NCI-H1092 (cell line): ENCODE results near the gene GAS6.

Experiments
- DNase-seq: peaks from one replicate; lab custom pipeline; 2025; lab: John Stamatoyannopoulos, UW

The GAS6 gene

DNA sequence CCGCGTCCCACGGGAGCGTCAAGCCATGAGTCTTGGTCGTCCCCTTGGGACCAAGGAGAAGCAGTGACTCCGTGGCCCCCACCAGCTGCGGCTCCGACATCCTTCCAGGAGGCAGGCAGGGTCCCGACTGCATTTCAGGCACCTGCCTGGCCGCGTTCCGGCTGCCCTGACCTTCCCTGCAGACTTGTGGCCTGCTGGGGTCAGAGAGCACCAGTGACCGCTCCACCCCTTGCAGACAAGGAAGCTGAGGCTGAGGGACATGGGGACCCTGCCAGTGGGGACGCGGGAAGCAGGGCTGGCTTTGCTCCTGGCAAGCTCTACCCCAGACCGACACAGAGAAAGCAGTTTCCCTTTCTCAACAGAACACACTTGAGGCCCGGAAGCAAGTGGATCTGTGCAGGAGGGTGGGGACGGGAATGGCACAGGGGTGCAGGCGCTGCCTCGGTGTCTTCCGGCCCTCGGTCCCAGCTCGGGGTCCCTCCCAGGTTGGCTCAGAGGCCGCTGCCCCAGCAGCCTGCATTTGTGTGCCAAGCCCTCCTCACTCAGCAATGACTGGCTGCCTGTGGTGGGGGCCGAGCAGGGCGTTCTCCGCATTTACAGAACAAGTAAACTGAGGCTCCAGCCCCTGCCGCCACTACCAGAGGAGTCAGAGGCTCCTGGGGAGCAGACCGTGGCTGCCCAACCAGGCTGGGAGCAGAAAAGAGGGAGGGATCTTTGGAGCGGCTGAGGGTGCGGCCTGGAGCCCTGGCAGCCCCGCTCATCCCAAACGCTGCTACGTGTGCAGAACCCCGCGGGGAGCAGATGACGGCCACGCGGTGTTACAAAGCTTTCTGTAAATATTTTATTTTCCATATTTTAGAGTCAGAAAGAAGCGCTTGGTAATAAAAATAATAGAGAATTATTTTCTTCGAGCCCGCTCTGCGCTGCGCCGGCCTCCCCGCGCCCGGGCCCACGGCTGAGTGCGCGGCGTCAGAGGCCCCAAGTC is 43.9 kb downstream of the GAS6 start:
- DNase-seq, result no peak

DNA sequence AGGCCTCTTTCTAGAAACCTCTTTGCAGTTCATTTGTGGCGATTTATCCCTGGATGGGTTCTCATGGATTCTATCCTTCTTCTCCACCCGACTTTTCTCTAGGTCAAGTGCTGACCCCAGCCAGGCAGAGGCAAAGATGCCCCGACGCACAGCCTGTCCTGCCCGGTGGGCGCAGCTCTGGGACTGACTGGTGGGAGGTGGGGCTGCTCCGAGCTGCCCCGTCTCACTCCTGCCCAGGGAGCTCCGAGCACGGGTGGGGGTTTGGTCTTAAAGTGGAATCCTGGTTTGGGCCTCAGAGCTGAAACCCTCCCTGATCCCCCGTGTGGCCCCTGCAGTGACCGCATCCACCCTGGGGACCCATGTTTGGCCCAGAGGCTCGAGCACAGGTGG is 44.5 kb downstream of the GAS6 start:
- DNase-seq, result no peak

DNA sequence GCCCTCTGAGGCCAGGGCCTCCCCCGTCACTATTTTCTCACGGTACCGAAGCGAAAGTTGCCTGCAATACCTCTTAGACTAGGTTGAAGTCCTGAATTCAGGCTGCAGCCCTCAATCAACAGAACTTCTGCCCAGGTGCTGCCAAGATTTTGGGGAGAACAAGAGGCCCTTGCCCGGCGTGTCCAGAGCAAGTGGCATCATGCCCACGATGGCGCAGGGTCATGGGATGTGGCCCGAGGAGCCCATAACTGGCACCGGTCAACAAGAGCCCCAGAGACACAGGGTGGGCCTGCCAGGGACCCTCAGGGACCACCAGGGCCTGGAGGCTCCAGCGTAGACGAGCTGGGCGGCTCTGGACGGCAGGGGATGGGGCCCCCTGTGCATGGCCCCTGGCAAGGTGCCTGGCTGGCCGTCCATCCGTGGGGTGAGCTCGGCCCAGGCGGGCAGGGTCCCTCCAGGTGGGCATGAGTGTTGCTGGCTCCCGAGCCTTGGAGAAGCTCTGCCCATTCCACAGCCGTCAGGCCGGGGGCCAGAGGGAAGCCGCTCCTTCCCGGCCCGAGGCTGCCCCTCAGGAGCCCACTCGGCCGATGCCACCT is 45.1 kb downstream of the GAS6 start:
- no peak for DNase-seq

DNA sequence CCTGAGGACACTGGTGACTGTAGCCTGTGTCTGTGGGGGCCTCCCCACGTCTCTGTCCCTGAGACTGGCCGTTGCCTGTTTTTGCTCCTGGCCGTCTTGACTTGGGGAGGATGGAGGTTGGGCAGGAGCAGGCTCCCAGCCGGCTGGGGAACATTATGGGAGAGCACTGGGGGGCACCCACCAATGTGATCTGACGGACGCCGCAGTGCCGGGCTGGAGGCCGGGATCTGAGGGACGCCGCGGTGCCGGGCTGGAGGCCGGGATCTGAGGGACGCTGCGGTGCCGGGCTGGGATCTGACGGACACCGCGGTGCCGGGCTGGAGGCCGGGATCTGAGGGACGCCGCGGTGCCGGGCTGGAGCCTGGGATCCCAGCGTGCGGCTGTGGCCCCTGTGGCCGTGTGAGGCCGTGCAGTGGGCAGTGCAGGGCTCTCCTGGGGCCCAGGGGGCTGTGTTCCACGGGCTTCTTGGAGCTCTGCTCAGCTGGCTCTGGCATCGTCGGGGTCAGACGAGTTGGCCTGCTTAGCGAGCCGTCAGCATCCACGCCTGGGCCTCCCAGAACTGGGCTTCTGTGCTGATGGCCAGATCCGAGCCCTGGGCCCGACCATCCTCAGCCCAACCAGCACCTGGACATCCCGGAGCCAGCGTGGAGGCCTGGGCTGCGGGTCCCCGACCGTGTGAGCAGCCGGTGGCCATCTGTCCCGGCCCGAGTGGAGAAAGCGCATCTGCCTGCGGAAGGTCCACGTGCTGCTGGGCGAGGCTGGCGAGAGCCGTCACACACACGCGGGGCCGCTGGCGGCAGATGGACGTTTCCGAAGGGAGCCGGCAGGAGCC is 45.8 kb downstream of the GAS6 start:
- no peak for DNase-seq

DNA sequence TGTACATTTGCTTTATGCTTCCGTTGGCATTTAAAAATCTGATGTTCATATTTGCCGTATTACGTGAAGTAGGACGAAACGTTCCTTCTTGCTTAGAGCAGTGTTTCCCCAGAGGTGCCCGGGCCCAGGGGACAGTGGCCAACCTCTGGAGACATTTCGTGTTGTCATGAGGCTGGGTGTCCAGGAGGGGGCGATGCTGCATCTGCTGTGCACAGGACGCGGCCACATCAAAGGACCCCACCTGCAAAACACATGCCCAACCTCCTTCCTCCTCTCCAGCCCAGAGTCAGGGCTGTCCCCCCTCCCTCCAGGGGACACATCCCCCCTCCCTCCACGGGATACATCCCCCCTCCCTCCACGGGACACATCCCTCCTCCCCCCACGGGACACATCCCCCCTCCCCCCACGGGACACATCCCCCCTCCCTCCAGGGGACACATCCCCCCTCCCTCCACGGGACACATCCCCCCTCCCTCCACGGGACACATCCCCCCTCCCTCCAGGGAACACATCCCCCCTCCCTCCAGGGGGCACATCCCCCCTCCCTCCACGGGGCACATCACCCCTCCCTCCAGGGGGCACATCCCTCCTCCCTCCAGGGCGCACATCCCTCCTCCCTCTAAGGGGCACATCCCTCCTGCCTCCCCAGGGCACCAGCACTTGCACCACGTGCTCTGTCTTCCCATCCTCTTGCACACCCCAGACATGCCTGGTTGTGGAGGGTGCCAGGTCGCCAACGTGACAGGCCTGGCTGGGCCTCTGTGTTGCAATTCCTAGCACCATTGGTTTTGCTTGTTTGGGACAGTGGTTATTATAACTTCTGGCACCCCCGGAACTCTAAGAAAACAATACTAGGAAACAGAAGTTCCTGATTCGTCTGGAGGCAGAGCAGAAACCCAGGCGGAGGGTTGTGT is 46.7 kb downstream of the GAS6 start:
- peak; percentile 84 for DNase-seq

DNA sequence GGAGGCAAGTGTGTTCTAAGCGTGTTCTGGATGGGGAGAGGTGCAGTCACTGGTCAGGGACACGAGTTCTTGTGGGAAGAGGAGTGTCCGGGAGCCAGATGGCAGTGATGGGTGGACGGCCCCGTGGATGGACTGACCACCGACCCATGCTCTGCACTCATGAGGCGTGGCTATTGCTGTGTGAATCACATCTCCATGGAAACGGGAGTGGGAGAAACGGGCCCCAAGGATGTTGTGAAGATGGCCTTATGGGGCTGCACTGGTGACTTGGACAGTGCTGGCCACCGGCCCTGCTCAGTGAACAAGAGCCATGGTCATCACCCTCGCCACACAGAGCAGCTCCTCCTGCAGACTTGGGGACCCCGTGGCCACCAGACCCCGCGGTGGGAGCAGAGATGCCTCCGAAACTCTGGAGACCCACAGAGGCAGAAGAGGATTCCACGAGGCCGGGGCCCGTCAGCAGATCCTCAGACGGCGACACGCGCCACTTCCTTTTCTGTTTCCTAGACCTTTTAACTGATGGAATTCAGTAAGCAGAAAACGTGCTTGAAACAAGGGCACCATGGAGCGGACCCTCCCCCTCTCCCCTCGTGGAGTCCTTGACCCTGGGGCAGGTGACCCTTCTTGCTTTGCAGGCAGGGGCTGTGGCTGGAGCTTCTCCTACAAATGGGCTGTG is 47.5 kb downstream of the GAS6 start:
- DNase-seq, result no peak

DNA sequence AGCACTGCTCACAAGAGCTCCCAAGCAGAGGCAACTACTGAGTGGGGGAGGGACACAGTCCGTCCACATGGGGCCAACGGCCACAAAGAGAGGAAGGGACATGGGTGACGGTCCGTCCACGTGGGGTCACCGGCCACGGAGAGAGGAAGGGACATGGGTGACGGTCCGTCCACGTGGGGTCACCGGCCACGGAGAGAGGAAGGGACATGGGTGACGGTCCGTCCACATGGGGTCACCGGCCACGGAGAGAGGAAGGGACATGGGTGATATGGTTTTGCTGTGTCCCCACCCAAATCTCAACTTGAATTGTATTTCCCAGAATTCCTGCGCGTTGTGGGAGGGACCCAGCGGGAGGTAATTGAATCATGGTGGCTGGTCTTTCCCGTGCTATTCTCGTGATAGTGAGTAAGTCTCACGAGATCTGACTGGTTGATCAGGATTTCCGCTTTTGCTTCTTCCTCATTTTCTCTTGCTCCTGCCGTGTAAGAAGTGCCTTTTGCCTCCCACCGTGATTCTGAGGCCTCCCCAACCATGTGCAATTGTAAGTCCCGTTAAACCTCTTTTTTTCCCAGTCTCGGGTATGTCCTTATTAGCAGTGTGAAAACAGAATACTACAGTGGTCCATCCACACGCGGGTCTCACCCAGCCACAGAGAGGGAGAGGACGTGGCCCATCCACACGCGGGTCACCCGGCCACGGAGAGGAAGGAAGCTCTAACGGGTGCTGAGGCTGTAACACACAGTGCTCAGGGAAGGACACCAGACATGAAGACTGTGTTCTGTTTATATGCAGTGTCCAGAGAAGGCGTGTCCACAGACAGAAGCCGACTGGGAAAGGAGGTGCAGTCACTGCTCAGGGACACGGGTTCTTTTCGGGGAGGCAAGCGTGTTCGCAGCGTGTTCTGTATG is 48.5 kb downstream of the GAS6 start:
- DNase-seq, result no peak

DNA sequence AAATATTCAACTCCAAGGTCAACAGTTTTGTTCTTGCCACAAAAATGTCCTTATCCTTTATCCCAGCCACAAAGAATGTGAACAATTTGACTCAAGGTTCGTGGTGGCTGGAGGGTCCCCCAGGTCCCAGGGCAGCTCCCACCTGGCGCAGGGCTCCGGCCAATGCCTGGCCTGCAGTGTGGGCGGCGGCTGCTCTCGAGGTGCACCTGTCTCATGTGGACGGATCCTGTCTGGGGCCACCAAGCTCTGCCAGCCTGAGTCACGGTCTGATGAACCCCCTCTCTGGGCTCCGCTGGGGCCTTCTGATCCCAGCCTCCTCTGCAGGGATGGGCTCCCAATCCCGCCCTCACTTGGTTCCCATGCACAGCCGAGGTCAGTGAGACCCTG is 49.4 kb downstream of the GAS6 start:
- no peak for DNase-seq

DNA sequence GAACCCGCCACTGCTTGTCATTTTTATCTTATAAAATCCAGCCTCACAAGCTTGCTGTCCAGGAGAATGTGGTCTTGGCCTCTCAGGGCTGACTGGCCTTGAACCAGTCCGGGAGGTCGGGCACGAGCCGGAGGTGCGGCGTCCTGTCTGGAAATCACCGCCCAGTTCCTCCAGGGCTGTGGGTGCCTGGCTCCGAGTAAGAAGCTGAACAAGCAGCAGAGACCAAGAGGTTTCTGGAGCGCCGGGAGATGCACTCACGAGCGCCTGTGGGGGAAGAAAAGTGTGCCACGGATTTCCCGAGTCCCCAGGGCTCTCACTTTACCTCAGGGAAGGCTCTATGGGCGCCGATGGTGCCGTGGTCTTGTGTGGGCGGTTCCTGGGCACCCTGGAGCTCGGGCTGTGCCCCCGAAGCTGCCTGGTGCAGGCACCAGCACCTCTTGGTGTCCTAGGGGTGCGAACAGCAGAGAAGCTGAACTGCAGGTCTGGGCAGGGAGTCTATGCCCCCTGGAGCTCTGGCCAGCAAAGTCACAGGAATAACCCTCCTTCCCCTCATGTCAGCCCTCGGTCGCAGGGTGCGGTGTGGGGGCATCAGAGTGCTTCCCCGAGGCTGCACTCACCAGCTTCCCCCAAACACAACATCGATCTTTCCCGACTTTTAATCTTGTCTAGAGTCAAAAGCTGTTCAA is 50.0 kb downstream of the GAS6 start:
- DNase-seq, result no peak

DNA sequence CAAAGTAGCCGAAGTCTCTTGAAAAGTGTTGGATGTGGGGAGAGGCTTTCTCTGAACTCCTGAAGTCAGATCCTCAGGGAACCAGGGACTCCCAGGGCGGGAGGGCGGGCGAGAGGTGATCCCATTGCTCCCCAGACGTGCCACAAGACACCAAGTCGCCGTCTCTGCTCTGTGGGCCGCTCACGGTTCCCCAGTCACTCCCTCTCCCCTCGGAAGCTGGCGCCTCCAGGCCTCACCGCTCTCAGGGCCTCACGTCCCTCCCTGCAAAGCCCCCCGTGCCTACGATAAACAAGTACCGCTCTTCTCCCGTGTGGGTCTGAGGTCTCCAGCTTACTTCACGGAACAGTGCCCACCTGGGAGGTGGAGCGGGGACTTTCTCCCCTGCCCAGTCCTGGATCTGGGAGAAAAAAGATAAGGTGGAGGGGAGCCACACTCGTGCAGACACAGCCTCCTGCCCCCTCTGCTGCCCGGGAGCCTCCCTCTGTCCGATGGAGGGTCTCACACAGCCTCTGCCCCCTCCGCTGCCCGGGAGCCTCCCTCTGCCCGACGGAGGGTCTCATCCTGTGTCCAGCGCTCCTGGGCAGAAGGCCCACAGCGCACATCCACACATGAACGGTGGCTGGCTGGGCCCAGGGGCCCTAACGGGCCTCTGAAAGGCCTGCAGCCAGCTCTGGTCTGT is 50.7 kb downstream of the GAS6 start:
- DNase-seq, result no peak

DNA sequence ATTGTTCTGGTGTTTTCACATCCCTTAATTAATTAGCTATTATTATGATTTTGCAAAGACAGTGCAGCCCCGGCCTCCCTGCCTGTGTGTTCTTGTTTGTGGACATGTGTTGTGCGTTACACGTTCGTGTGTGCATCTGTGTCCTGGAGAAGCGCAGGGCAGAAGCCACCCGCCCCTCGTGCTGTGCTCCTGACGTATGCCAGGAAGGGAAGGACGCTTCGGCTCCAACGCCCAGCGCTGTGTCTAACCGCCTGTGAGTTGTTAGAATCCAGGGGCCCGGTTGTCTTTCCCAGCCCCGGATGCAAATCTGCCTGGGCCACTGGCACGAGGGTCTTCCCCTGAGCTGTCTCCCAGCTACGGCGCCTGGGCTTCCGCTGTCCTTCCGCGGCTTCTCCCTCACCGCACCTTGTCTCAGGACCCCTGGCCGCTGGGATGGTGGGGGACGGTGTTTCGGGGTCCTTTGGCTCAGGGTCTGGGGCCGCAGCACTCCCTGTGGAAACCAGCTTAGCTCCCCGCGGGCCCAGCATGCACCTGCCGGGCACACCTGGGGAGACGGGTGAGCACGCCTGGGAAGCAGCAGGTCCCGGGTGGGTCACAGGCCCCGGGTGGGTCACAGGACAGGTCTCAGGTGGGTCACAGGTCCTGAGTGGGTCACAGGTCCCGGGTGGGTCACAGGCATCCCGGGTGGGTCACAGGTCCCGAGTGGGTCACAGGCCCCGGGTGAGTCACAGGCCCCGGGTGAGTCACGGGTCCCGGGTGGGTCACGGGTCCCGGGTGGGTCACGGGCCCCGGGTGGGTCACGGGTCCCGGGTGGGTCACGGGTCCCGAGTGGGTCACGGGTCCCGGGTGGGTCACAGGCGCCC is 51.5 kb downstream of the GAS6 start:
- no peak for DNase-seq

DNA sequence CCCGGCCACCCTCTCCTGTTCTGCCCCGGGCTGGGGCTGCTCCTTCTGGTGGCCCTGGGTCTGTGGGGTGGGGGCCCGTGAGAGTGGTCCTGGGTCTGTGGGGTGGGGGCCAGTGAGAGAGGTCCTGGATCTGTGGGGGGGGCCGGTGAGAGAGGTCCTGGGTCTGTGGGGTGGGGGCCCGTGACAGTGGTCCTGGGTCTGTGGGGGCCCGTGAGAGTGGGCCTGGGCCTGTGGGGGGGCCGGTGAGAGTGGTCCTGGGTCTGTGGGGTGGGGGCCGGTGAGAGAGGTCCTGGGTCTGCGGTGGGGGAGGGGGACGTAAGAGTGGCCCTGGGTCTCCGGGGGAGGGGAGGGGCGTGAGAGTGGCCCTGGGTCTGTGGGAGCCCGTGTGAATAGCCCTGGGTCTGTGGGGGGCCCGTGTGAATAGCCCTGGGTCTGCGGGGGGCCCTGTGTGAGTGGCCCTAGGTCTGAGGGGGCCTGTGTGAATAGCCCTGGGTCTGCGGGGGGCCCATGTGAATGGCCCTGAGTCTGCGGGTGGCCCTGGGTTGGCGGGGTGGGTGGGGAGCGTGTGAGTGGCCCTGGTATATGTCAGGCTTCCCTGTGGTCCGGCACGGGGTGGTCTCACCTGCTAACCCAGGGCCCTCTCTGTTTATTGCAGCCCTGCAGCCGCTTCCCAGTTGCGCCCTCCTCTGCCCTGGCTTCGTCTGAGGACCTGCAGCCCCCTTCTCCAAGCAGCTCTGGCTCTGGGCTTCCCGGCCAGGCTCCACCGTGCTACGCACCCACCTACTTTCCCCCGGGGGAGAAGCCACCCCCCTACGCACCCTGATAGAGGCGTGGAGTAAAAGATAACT is 52.6 kb downstream of the GAS6 start:
- DNase-seq, result no peak

DNA sequence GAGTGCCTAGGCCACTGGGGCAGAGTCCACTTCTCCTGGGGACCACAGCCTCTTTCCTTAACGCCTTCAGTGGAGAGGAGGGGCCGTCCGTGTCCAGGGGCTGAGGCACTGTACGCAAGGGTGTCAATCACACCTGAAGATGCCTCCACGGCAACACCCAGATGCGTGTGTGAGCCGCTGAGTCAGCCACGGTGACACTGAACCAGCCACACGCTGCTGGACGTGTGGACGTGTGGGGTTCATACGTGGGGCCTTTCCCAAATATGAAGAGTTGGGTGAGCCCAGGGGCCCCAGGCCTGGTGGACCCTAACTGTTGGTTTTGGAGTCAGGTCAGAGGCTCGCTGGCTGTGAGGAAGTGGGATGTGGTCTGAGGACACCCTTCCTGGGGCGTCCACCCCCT is 53.2 kb downstream of the GAS6 start:
- no peak for DNase-seq

DNA sequence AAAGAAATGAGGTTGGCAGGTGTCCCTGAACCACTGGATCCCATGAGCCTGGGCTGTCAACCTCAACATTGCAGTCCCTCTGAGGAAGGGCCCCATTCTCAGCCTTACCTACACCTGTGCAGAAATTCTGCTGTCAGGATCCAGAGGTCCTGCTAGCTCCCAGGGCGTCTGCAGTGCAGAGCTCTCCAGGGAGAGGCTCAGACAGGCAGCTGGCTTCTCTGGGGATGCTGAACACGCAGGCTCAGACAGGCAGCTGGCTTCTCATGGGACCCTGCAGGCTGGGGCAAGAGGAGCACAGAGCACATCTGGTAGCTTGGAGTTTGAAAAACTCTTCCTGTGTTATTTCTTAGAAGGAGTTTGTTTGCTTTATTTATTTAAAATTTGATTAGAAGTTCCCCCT is 53.9 kb downstream of the GAS6 start:
- DNase-seq, result no peak

DNA sequence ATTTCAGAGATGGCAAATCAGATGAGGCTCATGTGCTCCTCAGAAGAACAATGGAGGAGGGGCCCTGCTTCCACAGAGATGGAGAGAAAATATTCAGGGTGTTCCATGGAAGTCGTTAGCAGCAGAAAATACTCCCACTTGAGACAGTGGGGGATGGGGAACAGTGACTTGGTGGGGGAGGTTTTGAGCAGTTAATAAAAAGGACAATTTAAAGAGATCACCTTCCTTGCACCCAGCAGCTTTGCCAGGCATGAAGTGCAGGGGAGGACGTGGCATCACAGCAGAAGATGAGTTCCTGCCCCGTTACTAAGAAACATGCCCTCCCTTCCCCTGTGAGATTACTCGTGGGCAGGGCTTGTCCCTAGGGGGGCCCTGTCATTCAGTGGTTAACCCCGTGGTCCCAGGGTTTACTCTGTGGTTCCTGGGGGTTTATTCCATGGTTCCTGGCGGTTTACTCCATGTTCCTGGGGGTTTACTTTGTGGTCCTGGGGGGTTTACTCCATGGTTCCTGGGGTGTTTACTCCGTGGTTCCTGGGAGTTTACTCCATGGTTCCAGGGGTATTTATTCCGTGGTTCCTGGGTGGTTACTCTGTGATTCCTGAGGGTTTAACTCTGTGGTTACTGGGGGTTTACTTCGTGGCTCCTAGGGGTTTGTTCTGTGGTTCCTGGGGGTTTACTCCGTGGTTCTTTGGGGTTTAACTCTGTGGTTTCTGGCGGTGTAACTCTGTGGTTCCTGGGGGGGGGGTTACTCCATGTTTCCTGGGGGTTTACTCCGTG is 55.6 kb downstream of the GAS6 start:
- no peak for DNase-seq

DNA sequence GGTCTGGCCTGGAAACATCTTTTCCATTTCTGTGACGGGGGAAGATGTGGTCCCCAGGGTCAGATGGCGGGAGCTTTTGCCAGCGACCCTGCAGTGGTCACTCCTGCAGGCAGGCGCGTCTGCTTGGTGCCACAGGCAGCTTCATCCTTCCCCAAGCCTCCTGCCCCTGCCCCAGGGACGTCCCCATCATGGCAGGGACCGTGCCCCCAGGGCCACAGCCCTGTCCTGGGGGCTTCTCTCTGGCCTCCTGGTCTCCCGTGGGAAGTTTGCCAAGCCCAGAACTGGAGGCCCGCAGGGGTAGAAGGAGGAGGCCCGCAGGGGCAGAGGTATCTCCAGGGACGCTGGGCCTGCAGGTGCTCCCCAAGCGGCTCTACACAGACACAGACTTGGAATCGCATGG is 57.4 kb downstream of the GAS6 start:
- no peak for DNase-seq
